Measurements from ENCODE around the gene ERC1. TPM values are rescaled to one million over a fixed set of nuclear protein-coding genes. Genes with fewer than 3 reads are reported as not detected.

The ERC1 gene
- total and polyA plus RNA-seq, 7 donors, result 4.0 to 35.6 (median 29.4) TPM

DNA sequence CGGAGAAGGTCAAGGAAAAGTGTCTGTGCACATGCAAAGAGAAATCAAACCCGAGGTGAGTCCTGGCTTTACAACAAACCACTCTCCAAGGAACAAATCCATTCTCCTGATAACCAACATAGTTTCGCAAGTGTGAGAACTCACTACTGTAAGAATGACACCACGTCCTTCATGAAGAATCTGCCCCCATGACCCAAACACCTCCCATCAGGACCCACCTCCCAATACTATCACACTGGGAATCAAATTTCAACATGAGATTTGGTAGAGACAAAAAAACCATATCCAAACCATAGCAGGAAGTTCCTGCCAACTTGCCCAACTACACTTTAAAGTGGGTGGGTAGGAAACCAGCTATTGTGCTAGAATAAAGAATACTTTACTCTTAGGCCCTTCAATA is 2.4 kb upstream of the ERC1 start:
- intact Hi-C loops (cut with DNase I), result no loop called here
- Histone ChIP-seq H3K9me3 (no peaks in the 10 kb centered on the region), H3K27ac (peak overlapping the region; percentile 100), H3K4me1 (peaks cover 29% of the 10 kb centered on the region), H3K27me3 (ENCODE audit: insufficient read depth in 3 of 3, low read length in 2 of 3) (no peaks in the 10 kb centered on the region), H3K36me3 (ENCODE audit: insufficient read depth in 1 of 2, low read depth in 1 of 2) (peaks cover 0 to 27% of the 10 kb centered on the region in 2 donors), H3K4me3 (peak overlapping the region; percentile 94)
- WGBS, 3 donors, result 74 to 77% (median 76%) methylated on average over 4 of the region's 4 CpGs
- ATAC-seq, result no peak
- DNase-seq, result no peak
- no peak for TF ChIP-seq CTCF (IDR thresholded peaks at IDR 0.05)

DNA sequence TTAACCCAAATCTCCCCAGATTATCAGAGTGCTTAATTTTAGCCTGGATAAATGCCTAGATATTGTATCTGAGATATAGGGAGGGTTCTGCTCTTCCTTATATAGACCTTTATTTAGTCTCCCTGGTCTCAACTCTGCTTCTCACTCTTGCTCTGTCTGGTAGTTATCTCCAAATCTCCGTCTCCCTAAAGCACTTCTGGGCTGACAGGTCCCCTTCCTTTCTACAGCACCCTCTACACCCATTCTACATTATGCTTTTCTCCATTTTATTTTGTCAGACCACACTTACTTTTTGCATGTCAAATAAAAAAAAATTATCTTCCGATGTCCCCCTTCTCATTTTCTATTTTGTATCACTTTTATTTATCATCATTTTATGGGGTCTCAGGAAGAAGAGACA is 2.0 kb upstream of the ERC1 start:
- DNase-seq (no peak), ATAC-seq (no peak)
- Histone ChIP-seq H3K4me3 (peak overlapping the region; percentile 94), H3K27me3 (ENCODE audit: insufficient read depth in 3 of 3, low read length in 2 of 3) (no peaks in the 10 kb centered on the region), H3K9me3 (no peaks in the 10 kb centered on the region), H3K36me3 (ENCODE audit: insufficient read depth in 1 of 2, low read depth in 1 of 2) (peaks cover 0 to 27% of the 10 kb centered on the region in 2 donors), H3K4me1 (peaks cover 32% of the 10 kb centered on the region), H3K27ac (peak overlapping the region; percentile 100)
- no peak for TF ChIP-seq CTCF (IDR thresholded peaks at IDR 0.05)
- intact Hi-C loops (cut with DNase I), result no loop called here
- 74 to 81% (median 79%) methylated on average over 2 of the region's 2 CpGs for WGBS, 3 donors

GRCh38 chr12:989751-990660 is 1.0 kb upstream of the ERC1 start:
- peak; percentile 76 to 84 for DNase-seq
- Histone ChIP-seq H3K27ac (peak overlapping the region; percentile 100), H3K36me3 (ENCODE audit: insufficient read depth in 1 of 2, low read depth in 1 of 2) (peaks cover 0 to 27% of the 10 kb centered on the region in 2 donors), H3K9me3 (no peaks in the 10 kb centered on the region), H3K27me3 (ENCODE audit: insufficient read depth in 3 of 3, low read length in 2 of 3) (no peaks in the 10 kb centered on the region), H3K4me1 (peaks cover 32% of the 10 kb centered on the region), H3K4me3 (peak overlapping the region; percentile 94)
- WGBS, 3 donors, result 0 to 1% (median 1%) methylated on average over 36 to 40 of the region's 40 CpGs
- intact Hi-C loops (cut with DNase I), result loop anchor here in 1 of 2 donors (5.0 kb wide), 1 partner anchor 102 kb away; no protein-coding TSS in a partner anchor
- peak; percentile 59 to 71 (median 64) for ATAC-seq
- TF ChIP-seq CTCF (IDR thresholded peaks at IDR 0.05), result no peak

- DNase-seq (no peak), ATAC-seq (peak; percentile 16 to 44 (median 28))
- Histone ChIP-seq H3K4me3 (peak overlapping the region; percentile 94), H3K36me3 (ENCODE audit: insufficient read depth in 1 of 2, low read depth in 1 of 2) (peaks cover 0 to 20% of the 10 kb centered on the region in 2 donors), H3K27me3 (ENCODE audit: insufficient read depth in 3 of 3, low read length in 2 of 3) (no peaks in the 10 kb centered on the region), H3K4me1 (peaks cover 32% of the 10 kb centered on the region), H3K9me3 (no peaks in the 10 kb centered on the region), H3K27ac (peak overlapping the region; percentile 100)
- intact Hi-C loops (cut with DNase I), result loop anchor here in 1 of 2 donors (5.0 kb wide), 1 partner anchor 101 kb away; no protein-coding TSS in a partner anchor
- 4 to 6% (median 4%) methylated on average over 36 to 48 of the region's 48 CpGs for WGBS, 3 donors
- TF ChIP-seq CTCF (IDR thresholded peaks at IDR 0.05), result no peak
Observed at GRCh38 chr12:991350-992333, 619 bp downstream of the ERC1 start.
